GM12891 (cell line): ENCODE measurements around the gene GPC3.

Source experiments
- DNase-seq: peaks from one replicate; pipeline ENCODE4 v3.0.0; 2011; ENCODE audit warnings: low spot score; ENCODE audit not compliant: insufficient read length
- FAIRE-seq: peaks from 2 replicates; lab custom pipeline; 2011; peaks lifted over from hg19 to GRCh38; lab: Jason Lieb, UNC
- PAX5 ChIP-seq: IDR thresholded peaks from 2 replicates; pipeline ENCODE4 v1.6.1; 2011; ENCODE audit warnings: low read length, moderate library complexity, mild to moderate bottlenecking; ENCODE audit not compliant: insufficient read depth, severe bottlenecking
- POLR2A ChIP-seq: IDR thresholded peaks from 2 replicates; pipeline ENCODE4 v1.6.1; 2011; ENCODE audit warnings: low read depth, low read length, control low read depth
- POLR2AphosphoS5 ChIP-seq: IDR thresholded peaks from 2 replicates; pipeline ENCODE4 v1.6.1; 2011; ENCODE audit warnings: low read depth, low read length, control low read depth
- POU2F2 ChIP-seq: IDR thresholded peaks from 2 replicates; pipeline ENCODE4 v1.6.1; 2011; ENCODE audit warnings: low read depth, mild to moderate bottlenecking, control low read depth, low read length, moderate library complexity
- SPI1 ChIP-seq: IDR thresholded peaks from 2 replicates; pipeline ENCODE4 v1.6.1; 2011; ENCODE audit warnings: low read depth, low read length, control low read depth
- TAF1 ChIP-seq: IDR thresholded peaks from 2 replicates; pipeline ENCODE4 v1.6.1; 2011; ENCODE audit warnings: low read depth, low read length, control low read depth

Gene GPC3

GRCh38 chrX:133953785-133954355 lies 31.5 kb downstream of the GPC3 start:
- DNase-seq (no peak), FAIRE-seq (no peak)
- TF ChIP-seq POU2F2 (no peak), SPI1 (no peak), POLR2AphosphoS5 (no peak), PAX5 (no peak), POLR2A (no peak), TAF1 (no peak)

- FAIRE-seq (no peak), DNase-seq (no peak)
- TF ChIP-seq POLR2AphosphoS5: no peak
- no peak for TF ChIP-seq PAX5
- TF ChIP-seq TAF1: no peak
- TF ChIP-seq POLR2A: no peak
- no peak for TF ChIP-seq POU2F2
- no peak for TF ChIP-seq SPI1
Observed at GRCh38 chrX:133953078-133953477, 32.3 kb downstream of the GPC3 start.

GRCh38 chrX:133951098-133951497 lies 34.3 kb downstream of the GPC3 start:
- FAIRE-seq: no peak

GRCh38 chrX:133950214-133950613 lies 35.2 kb downstream of the GPC3 start:
- FAIRE-seq: no peak
- DNase-seq: no peak
- TF ChIP-seq POLR2AphosphoS5 (no peak), TAF1 (no peak), SPI1 (no peak)

More at GRCh38 chrX:133951098-133951497, 34.3 kb downstream of the GPC3 start:
- no peak for TF ChIP-seq POLR2A
- TF ChIP-seq PAX5: no peak
- TF ChIP-seq POU2F2: no peak
- TF ChIP-seq POLR2AphosphoS5: no peak
- no peak for TF ChIP-seq TAF1
- no peak for TF ChIP-seq SPI1
- DNase-seq: no peak

GRCh38 chrX:133948895-133949294 lies 36.5 kb downstream of the GPC3 start:
- no peak for DNase-seq
- no peak for FAIRE-seq
- TF ChIP-seq POLR2AphosphoS5: no peak
- TF ChIP-seq SPI1: no peak
- TF ChIP-seq POU2F2: no peak
- TF ChIP-seq TAF1: no peak
- no peak for TF ChIP-seq PAX5
- TF ChIP-seq POLR2A: no peak

GRCh38 chrX:133947996-133948395 lies 37.4 kb downstream of the GPC3 start:
- FAIRE-seq (no peak), DNase-seq (no peak)
- TF ChIP-seq SPI1 (no peak), PAX5 (no peak), POLR2AphosphoS5 (no peak), POU2F2 (no peak), TAF1 (no peak), POLR2A (no peak)

- no peak for FAIRE-seq
- no peak for DNase-seq
- TF ChIP-seq SPI1: no peak
Observed at GRCh38 chrX:133947022-133947421, 38.4 kb downstream of the GPC3 start.

- TF ChIP-seq SPI1 (no peak), POLR2A (no peak), PAX5 (no peak), POU2F2 (no peak), POLR2AphosphoS5 (no peak), TAF1 (no peak)
- no peak for FAIRE-seq
- DNase-seq: no peak
Observed at GRCh38 chrX:133943507-133943906, 41.9 kb downstream of the GPC3 start.

- TF ChIP-seq POU2F2: no peak
- no peak for TF ChIP-seq POLR2AphosphoS5
- no peak for TF ChIP-seq SPI1
- no peak for TF ChIP-seq TAF1
- TF ChIP-seq PAX5: no peak
- TF ChIP-seq POLR2A: no peak
- no peak for FAIRE-seq
- no peak for DNase-seq
Observed at GRCh38 chrX:133939655-133940302, 45.6 kb downstream of the GPC3 start.

- no peak for FAIRE-seq
- DNase-seq: no peak
- TF ChIP-seq POU2F2 (no peak), SPI1 (no peak), TAF1 (no peak), PAX5 (no peak), POLR2AphosphoS5 (no peak), POLR2A (no peak)
Observed at GRCh38 chrX:133938530-133938929, 46.9 kb downstream of the GPC3 start.
